ENCODE data around the gene NDRG4. TPM values are rescaled to one million over a fixed set of nuclear protein-coding genes. Genes with fewer than 3 reads are reported as not detected.
A peak's percentile ranks its signal among the peaks of the same experiment; 100 is the strongest.

NDRG4 gene
- total RNA-seq, 2 donors from 2014 or later, result 6.0 to 33.9 TPM

DNA sequence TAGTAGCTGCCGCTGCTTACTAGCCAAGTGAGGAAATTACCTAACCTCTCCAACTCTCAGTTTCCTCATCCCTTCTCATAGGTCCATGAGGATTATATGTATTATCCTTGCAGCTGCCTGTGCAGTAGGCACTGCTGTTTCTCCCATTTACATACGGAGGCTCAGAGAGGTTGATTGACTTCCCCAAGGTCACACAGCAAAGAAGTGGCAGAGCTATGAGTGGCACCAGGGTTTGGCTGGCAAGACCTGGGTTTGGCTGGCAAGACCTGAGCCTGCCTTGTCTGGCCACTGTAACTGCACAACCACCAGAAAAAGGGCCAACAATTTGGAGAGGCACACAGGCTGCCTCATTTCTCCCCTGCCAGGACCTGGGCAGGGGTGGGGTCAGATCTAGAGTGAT lies 2.5 kb upstream of the NDRG4 start:
- Histone ChIP-seq H3K4me3 (no peak overlapping the region), H3K36me3 (replicated peaks in 1 of 2; ENCODE audit: insufficient read depth in 1 of 2, low read depth in 2 of 2) (no peaks in the 10 kb centered on the region), H3K9me3 (no peaks in the 10 kb centered on the region), H3K27me3 (no peaks in the 10 kb centered on the region), H3K27ac (no peak overlapping the region), H3K4me1 (peaks cover 33% of the 10 kb centered on the region)
- DNase-seq, result peak in 1 of 4 donors; percentile 11
- intact Hi-C loops (cut with DNase I), result no loop called here
- ATAC-seq, result no peak
- 42 to 47% methylated on average over 2 of the region's 2 CpGs for WGBS, 2 donors
- TF ChIP-seq, protein P1, sequence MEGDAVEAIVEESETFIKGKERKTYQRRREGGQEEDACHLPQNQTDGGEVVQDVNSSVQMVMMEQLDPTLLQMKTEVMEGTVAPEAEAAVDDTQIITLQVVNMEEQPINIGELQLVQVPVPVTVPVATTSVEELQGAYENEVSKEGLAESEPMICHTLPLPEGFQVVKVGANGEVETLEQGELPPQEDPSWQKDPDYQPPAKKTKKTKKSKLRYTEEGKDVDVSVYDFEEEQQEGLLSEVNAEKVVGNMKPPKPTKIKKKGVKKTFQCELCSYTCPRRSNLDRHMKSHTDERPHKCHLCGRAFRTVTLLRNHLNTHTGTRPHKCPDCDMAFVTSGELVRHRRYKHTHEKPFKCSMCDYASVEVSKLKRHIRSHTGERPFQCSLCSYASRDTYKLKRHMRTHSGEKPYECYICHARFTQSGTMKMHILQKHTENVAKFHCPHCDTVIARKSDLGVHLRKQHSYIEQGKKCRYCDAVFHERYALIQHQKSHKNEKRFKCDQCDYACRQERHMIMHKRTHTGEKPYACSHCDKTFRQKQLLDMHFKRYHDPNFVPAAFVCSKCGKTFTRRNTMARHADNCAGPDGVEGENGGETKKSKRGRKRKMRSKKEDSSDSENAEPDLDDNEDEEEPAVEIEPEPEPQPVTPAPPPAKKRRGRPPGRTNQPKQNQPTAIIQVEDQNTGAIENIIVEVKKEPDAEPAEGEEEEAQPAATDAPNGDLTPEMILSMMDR (IDR thresholded peaks at IDR 0.05), result no peak
- TF ChIP-seq POLR2A (IDR thresholded peaks at IDR 0.05), result no peak

DNA sequence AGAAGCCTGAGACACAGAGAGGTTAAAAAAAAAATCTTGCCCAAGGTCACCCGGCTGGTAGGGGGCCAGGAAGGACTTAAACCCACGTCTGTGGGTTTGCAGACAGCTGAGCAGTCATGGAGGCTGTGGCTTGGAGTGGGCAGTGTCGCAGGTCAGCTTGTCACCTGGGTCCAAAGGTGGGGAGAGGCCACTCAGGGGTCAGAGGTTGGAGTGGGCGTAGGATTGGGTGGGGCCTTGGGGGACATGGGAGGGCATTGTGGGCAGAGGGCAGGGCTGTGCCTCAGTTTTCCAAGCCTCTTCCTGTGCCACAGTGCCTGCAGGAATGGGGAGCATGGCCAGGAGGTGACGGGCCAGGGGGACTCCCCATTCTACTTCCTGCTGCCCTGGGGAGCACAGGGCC lies 2.0 kb upstream of the NDRG4 start:
- H3K27ac ChIP-seq, result no peak overlapping the region
- DNase-seq (peak in 2 of 4 donors; percentile 12 to 41), ATAC-seq (no peak)
- intact Hi-C loops (cut with DNase I), result no loop called here
- peaks cover 33% of the 10 kb centered on the region for H3K4me1 ChIP-seq
- H3K9me3 ChIP-seq, result no peaks in the 10 kb centered on the region
- WGBS, 2 donors, result 34 to 38% methylated on average over 4 to 5 of the region's 5 CpGs
- H3K4me3 ChIP-seq, result no peak overlapping the region
- TF ChIP-seq, protein P1 (IDR thresholded peaks at IDR 0.05), result no peak
- TF ChIP-seq POLR2A (IDR thresholded peaks at IDR 0.05), result no peak
- no peaks in the 10 kb centered on the region for H3K27me3 ChIP-seq
- H3K36me3 ChIP-seq (replicated peaks in 1 of 2; ENCODE audit: insufficient read depth in 1 of 2, low read depth in 2 of 2), result no peaks in the 10 kb centered on the region

DNA sequence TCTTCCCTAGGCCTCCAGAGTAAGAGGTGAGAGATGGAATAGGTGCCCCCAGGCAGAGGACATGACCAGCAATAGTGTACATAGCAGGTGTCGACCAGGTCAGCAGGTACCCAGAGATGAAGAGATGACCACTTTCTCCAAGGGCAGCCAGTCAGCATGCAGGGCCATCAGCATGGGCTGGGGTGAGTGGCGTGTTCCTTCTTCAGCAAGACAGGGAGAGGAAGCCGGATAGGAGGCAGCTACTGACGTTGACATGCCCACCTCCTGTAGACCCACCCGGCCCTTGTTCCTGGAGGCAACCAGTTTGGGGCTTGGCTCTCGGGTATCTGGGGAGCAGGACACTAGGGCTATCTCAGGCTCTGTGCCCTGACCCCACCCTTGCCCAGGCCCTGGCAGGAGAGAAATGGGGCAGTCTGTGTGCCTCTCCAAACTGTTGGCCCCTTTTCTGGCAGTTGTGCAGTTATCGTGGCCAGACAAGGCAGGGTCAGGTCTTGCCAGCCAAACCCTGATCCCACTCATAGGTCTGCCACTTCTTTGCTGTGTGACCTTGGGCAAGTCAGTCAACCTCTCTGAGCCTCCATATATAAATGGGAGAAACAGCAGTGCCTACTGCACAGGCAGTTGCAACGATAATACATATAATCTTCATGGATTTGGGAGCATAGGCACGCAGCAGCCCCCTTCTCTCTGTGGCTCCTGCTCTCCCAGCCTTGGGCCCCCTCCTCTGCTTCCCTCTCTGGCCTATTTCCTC lies 1.4 kb upstream of the NDRG4 start:
- DNase-seq (peak in 1 of 4 donors; percentile 10), ATAC-seq (no peak)
- Histone ChIP-seq H3K4me3 (no peak overlapping the region), H3K9me3 (no peaks in the 10 kb centered on the region), H3K27ac (no peak overlapping the region), H3K4me1 (peaks cover 33% of the 10 kb centered on the region), H3K36me3 (replicated peaks in 1 of 2; ENCODE audit: insufficient read depth in 1 of 2, low read depth in 2 of 2) (no peaks in the 10 kb centered on the region), H3K27me3 (no peaks in the 10 kb centered on the region)
- TF ChIP-seq POLR2A (IDR thresholded peaks at IDR 0.05), result no peak
- TF ChIP-seq, protein P1 (IDR thresholded peaks at IDR 0.05), result no peak
- 69 to 75% methylated on average over 2 to 9 of the region's 9 CpGs for WGBS, 2 donors
- intact Hi-C loops (cut with DNase I), result no loop called here

DNA sequence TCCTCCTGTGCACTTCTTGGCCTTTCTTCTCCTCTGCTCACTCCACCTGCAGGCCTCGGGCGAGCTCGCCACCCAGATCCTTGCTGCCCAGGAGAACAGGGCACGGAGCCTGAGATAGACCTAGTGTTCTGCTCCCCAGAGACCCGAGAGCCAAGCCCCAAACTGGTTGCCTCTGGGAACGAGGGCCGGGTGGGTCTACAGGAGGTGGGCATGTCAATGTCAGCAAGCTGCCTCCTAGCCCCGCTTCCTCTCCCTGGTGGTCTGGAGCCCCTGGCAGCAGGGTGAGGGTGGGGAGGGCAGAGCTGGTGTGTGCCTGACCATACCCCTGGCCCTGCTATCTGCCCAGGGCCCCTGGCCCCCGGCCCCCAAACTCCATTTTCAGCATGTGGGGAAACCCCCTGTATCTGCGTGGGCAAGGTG lies 841 bp upstream of the NDRG4 start:
- TF ChIP-seq POLR2A (IDR thresholded peaks at IDR 0.05), result no peak
- TF ChIP-seq, protein P1 (IDR thresholded peaks at IDR 0.05), result no peak
- DNase-seq, result peak in 1 of 4 donors; percentile 11
- Histone ChIP-seq H3K27ac (no peak overlapping the region), H3K9me3 (no peaks in the 10 kb centered on the region), H3K4me1 (peaks cover 33% of the 10 kb centered on the region), H3K27me3 (no peaks in the 10 kb centered on the region), H3K36me3 (replicated peaks in 1 of 2; ENCODE audit: insufficient read depth in 1 of 2, low read depth in 2 of 2) (no peaks in the 10 kb centered on the region), H3K4me3 (no peak overlapping the region)
- no peak for ATAC-seq
- intact Hi-C loops (cut with DNase I), result no loop called here
- WGBS, 2 donors, result 91% methylated on average over 7 to 10 of the region's 10 CpGs
